Stimulated activated CD8-positive, alpha-beta memory T cell treated with anti-CD3 and anti-CD28 coated beads, Interleukin-4, amount 100 ng/mL, for 48 hours (primary cell): ENCODE measurements around the gene PRDX5.

Source experiments
- DNase-seq: peaks from one replicate; pipeline ENCODE4 v3.0.0-alpha.2; 2020

Gene PRDX5

DNA sequence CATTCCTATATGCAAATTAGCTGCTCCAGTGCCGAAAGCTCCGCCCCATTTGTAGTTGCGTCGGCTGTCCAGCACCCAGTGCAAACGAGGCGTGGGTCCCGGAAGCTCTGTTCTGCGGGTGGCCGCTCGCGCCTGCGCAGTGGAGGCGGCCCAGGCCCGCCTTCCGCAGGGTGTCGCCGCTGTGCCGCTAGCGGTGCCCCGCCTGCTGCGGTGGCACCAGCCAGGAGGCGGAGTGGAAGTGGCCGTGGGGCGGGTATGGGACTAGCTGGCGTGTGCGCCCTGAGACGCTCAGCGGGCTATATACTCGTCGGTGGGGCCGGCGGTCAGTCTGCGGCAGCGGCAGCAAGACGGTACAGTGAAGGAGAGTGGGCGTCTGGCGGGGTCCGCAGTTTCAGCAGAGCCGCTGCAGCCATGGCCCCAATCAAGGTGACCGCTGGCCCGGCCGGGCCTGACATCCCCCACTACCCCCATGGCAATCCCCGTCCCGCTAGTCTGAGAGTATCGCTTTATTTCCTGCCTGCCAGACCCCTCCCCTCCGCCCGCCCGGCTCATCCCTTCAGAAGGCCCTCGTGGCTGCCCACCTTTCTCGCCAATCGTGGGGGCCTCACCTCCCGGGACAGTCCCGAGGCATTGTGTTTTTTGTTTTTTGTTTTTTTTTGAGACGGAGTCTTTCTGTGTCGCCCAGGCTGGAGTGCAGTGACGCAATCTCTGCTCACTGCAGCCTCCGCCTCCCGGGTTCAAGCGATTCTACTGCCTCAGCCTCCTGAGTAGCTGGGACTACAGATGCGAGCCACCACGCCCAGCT lies at the start of gene PRDX5:
PRDX5 (plus strand) TSS at position 161 of the 805 bp plus-strand sequence; CDS start at position 256, 95 bp downstream.
- DNase-seq, result peak; percentile 95

- DNase-seq, result peak; percentile 76
These were observed 48.9 kb upstream of the PRDX5 start for GRCh38 chr11:64268893-64269539.

GRCh38 chr11:64269540-64270220 lies 48.2 kb upstream of the PRDX5 start:
- peak; percentile 99 for DNase-seq

DNA sequence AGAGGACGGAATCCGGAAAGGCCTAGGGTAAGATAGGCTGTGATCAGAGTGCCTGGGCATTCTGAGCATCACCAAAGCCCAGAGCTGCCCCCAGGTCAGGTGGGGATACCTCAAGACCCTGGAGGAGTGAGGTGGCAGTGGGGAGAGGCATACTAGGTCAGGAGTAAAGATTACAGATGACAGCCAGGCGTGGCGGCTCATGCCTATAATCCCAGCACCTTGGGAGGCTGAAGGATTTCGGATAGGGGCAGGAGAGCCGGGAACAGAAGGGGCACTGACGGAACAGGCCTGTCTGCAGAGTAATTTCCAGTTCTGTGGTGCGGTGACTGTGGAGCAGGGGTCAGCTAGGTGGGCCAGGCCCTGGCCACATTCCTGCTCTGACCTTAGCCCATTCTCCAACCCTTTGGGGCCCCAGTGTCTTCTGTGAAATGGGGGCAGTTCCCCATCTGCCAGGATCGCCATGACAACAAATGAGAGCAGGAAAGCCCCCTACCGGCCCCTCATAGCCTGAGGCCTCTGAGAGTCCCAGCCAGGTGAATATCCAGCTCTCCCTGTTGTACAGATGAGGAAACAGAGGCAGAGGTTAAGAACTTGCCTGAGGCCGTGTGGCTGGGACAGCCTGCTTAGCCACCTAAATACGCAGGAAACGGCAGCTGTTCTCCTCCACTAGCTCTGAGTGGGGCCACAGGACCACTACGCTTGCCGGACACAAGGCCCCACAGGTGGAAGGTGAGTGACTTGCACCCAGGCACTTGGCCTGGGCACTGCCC lies 42.7 kb upstream of the PRDX5 start:
- DNase-seq, result no peak

DNA sequence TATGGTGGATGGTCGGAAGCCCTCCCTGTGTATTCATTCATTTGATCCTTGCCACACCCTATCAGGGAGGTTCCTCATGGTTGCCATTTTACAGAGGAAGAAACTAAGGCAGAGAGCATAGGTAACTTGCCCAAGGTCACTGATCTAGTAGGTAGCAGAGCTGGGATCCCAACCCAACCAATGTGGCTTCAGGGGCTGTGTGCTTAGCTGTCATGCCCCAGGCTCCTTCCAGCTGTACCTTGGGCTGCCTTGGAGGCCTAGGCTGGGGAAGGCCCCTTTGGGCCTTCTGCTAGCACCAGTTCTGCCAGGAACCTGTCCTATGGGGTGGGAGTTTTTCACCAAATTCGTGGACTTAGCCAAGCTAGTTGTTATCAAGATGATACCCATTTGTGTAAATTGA lies 42.1 kb upstream of the PRDX5 start:
- no peak for DNase-seq

DNA sequence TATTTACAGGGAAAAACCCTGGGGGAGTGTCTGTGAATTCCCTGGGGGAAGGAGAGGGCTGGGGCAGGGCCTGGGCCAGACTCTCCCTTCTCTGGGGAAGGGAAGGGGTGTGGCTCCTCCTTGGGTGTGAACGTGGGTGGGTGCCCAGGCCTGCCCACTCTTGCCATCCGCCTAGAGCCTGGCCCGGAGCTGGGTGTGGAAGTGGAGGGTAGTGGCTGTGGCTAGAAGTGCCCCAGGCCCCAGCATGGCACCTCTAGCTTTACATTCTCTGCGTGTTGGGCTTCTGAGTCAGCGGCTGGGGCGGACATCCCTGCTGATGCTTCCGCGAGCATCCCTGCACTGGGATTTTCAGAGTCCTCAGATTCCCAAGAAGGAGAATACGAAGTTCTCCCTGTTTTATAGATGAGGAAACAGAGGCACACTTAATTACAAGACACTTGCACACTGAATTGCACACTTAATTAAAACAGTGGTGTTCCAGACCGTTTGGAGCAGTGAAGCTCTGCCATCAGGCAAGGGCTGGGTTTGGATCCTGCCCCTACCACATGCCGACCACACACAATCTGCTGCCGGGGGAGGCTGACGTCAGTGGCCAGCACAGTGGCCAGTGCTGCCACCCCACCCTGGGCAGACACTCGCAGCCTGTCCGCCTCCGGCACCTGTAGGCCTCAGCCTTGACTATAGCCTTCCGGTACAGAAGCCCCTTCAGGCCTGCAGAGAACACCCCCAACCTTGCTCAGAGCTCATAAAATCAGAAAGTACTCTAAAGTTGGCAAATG lies 41.1 kb upstream of the PRDX5 start:
- no peak for DNase-seq

- DNase-seq, result no peak
These were observed 39.2 kb upstream of the PRDX5 start for GRCh38 chr11:64278576-64279190.

- no peak for DNase-seq
These were observed 35.8 kb upstream of the PRDX5 start for GRCh38 chr11:64281957-64282770.

GRCh38 chr11:64283092-64283491 lies 34.8 kb upstream of the PRDX5 start:
- no peak for DNase-seq

- peak; percentile 96 for DNase-seq
These were observed 33.6 kb upstream of the PRDX5 start, which contains the start of gene BAD for GRCh38 chr11:64284048-64284961. Gene BAD (minus strand): TSS chr11:64284665. CDS start chr11:64284368, 297 bp downstream.

GRCh38 chr11:64284962-64285884 lies 32.7 kb upstream of the PRDX5 start, which contains the start of gene GPR137:
Gene GPR137 (plus strand): TSS chr11:64285848. CDS start chr11:64286525, 677 bp downstream.
- DNase-seq, result peak; percentile 97

- no peak for DNase-seq
These were observed 31.8 kb upstream of the PRDX5 start for GRCh38 chr11:64285885-64286800.

GRCh38 chr11:64286801-64287159 lies 31.1 kb upstream of the PRDX5 start:
- no peak for DNase-seq

GRCh38 chr11:64287676-64288352 lies 30.1 kb upstream of the PRDX5 start:
- DNase-seq, result no peak

DNA sequence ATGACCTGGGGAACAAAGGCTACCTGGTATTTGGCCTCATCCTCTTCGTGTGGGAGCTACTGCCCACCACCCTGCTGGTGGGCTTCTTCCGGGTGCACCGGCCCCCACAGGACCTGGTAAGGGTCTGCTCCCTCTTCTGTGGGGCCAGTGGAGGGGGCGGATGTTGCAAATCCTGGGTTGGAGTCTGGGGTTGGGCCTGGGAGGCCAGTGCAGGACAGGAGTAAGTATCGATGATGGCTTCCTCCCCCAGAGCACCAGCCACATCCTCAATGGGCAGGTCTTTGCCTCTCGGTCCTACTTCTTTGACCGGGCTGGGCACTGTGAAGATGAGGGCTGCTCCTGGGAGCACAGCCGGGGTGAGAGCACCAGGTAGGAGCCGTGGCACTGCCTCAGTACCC lies 29.6 kb upstream of the PRDX5 start:
- DNase-seq, result no peak

DNA sequence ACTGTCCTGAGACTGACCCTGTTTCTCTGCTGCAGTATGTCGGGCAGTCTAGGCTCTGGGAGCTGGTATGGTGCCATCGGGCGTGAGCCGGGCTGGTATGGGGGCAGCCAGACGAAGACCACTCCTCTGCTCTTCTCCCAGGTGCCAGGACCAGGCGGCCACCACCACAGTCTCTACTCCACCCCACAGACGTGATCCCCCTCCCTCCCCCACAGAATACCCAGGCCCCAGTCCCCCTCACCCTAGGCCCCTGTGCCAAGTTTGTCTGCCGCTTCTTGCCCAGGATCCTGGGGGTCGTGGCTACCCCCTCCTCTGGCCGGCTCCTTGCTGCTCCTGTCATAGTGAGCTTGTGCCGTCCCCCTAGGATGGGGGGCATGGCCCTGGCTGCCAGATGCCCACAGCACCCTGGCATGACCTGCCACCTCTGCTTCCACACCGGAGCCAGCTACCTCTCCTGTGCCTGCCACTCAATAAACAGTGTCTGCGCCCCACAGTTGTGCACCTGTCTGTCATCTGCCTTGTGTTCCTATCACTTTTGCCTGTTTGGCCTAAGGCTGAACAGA lies 28.8 kb upstream of the PRDX5 start:
- no peak for DNase-seq
